Measurements from ENCODE around the gene ZNF207. TPM values are rescaled to one million over a fixed set of nuclear protein-coding genes. Genes with fewer than 3 reads are reported as not detected.
"Not testable (repeated sequence)": the region's sequence is repeated elsewhere in the genome, so short reads cannot be mapped to it uniquely, and the experiment has no call there.

ZNF207 gene
- total RNA-seq, 1 experiment from 2014 or later = 109 TPM

- no peak for DNase-seq
- peaks cover 93% of the 10 kb centered on the region for H3K36me3 ChIP-seq
- H3K4me3 ChIP-seq = no peak overlapping the region
- no peaks in the 10 kb centered on the region for H3K9me3 ChIP-seq
- no peaks in the 10 kb centered on the region for H3K27me3 ChIP-seq
Measured at GRCh38 chr17:32356378-32356743, 6.4 kb downstream of the ZNF207 start.

GRCh38 chr17:32356750-32357149 is 6.8 kb downstream of the ZNF207 start:
- Histone ChIP-seq H3K9me3 (no peaks in the 10 kb centered on the region), H3K27me3 (no peaks in the 10 kb centered on the region), H3K36me3 (peaks cover 93% of the 10 kb centered on the region), H3K4me3 (no peak overlapping the region)
- no peak for DNase-seq

- Histone ChIP-seq H3K9me3 (no peaks in the 10 kb centered on the region), H3K27me3 (no peaks in the 10 kb centered on the region), H3K4me3 (no peak overlapping the region), H3K36me3 (peaks cover 93% of the 10 kb centered on the region)
- DNase-seq = no peak
Measured at GRCh38 chr17:32357615-32358014, 7.7 kb downstream of the ZNF207 start.

GRCh38 chr17:32361270-32361669 is 11.3 kb downstream of the ZNF207 start:
- DNase-seq = no peak
- peaks cover 95% of the 10 kb centered on the region for H3K36me3 ChIP-seq

GRCh38 chr17:32370426-32370825 is 20.5 kb downstream of the ZNF207 start:
- H3K36me3 ChIP-seq = peaks cover 96% of the 10 kb centered on the region
- no peaks in the 10 kb centered on the region for H3K9me3 ChIP-seq
- no peak overlapping the region for H3K4me3 ChIP-seq
- no peaks in the 10 kb centered on the region for H3K27me3 ChIP-seq
- no peak for DNase-seq

More at GRCh38 chr17:32361270-32361669, 11.3 kb downstream of the ZNF207 start:
- Histone ChIP-seq H3K9me3 (no peaks in the 10 kb centered on the region), H3K4me3 (no peak overlapping the region), H3K27me3 (no peaks in the 10 kb centered on the region)

- Histone ChIP-seq H3K9me3 (no peaks in the 10 kb centered on the region), H3K36me3 (peaks cover 91% of the 10 kb centered on the region), H3K4me3 (no peak overlapping the region), H3K27me3 (no peaks in the 10 kb centered on the region)
- no peak for DNase-seq
Measured at GRCh38 chr17:32382526-32383223, 32.7 kb downstream of the ZNF207 start.

- Histone ChIP-seq H3K36me3 (peaks cover 87% of the 10 kb centered on the region), H3K27me3 (no peaks in the 10 kb centered on the region)
- DNase-seq = no peak
Measured at GRCh38 chr17:32383926-32384434, 34.0 kb downstream of the ZNF207 start.

GRCh38 chr17:32385121-32385520 is 35.2 kb downstream of the ZNF207 start:
- Histone ChIP-seq H3K9me3 (no peaks in the 10 kb centered on the region), H3K27me3 (no peaks in the 10 kb centered on the region), H3K36me3 (peaks cover 80% of the 10 kb centered on the region), H3K4me3 (no peak overlapping the region)
- no peak for DNase-seq

More at GRCh38 chr17:32383926-32384434, 34.0 kb downstream of the ZNF207 start:
- no peaks in the 10 kb centered on the region for H3K9me3 ChIP-seq
- no peak overlapping the region for H3K4me3 ChIP-seq

GRCh38 chr17:32385971-32386370 is 36.0 kb downstream of the ZNF207 start:
- Histone ChIP-seq H3K36me3 (peaks cover 75% of the 10 kb centered on the region), H3K4me3 (no peak overlapping the region), H3K9me3 (no peaks in the 10 kb centered on the region), H3K27me3 (no peaks in the 10 kb centered on the region)
- DNase-seq = no peak

GRCh38 chr17:32386844-32387243 is 36.9 kb downstream of the ZNF207 start:
- peaks cover 72% of the 10 kb centered on the region for H3K36me3 ChIP-seq
- H3K4me3 ChIP-seq = no peak overlapping the region
- no peak for DNase-seq
- H3K27me3 ChIP-seq = no peaks in the 10 kb centered on the region
- H3K9me3 ChIP-seq = no peaks in the 10 kb centered on the region

- not testable (repeated sequence) for H3K9me3 ChIP-seq, H3K27me3 ChIP-seq, H3K4me3 ChIP-seq, DNase-seq
- peaks cover 59% of the 10 kb centered on the region for H3K36me3 ChIP-seq
Measured at GRCh38 chr17:32388128-32388527, 38.2 kb downstream of the ZNF207 start.

- no peaks in the 10 kb centered on the region for H3K9me3 ChIP-seq
- no peak for DNase-seq
- no peak overlapping the region for H3K4me3 ChIP-seq
- peaks cover 56% of the 10 kb centered on the region for H3K36me3 ChIP-seq
- no peaks in the 10 kb centered on the region for H3K27me3 ChIP-seq
Measured at GRCh38 chr17:32388613-32389459, 38.9 kb downstream of the ZNF207 start.

- no peak for DNase-seq
- Histone ChIP-seq H3K27me3 (no peaks in the 10 kb centered on the region), H3K4me3 (no peak overlapping the region), H3K36me3 (peaks cover 24% of the 10 kb centered on the region), H3K9me3 (no peaks in the 10 kb centered on the region)
Measured at GRCh38 chr17:32393904-32394303, 43.9 kb downstream of the ZNF207 start.

- Histone ChIP-seq H3K36me3 (peaks cover 11% of the 10 kb centered on the region), H3K4me3 (no peak overlapping the region), H3K27me3 (no peaks in the 10 kb centered on the region), H3K9me3 (no peaks in the 10 kb centered on the region)
- DNase-seq = no peak
Measured at GRCh38 chr17:32396343-32396742, 46.4 kb downstream of the ZNF207 start.

- no peaks in the 10 kb centered on the region for H3K27me3 ChIP-seq
- H3K36me3 ChIP-seq = peaks cover 6% of the 10 kb centered on the region; the same call in 1 of the 2 replicates
- DNase-seq = no peak
- no peak overlapping the region for H3K4me3 ChIP-seq
- no peaks in the 10 kb centered on the region for H3K9me3 ChIP-seq
Measured at GRCh38 chr17:32398946-32399345, 49.0 kb downstream of the ZNF207 start.

GRCh38 chr17:32410085-32410484 is 60.1 kb downstream of the ZNF207 start:
- not testable (repeated sequence) for H3K4me3 ChIP-seq, DNase-seq, H3K27me3 ChIP-seq, H3K9me3 ChIP-seq
- H3K36me3 ChIP-seq = peaks cover 13% of the 10 kb centered on the region

GRCh38 chr17:32426894-32427293 is 76.9 kb downstream of the ZNF207 start:
- no peaks in the 10 kb centered on the region for H3K27me3 ChIP-seq

More at GRCh38 chr17:32426894-32427293, 76.9 kb downstream of the ZNF207 start:
- Histone ChIP-seq H3K9me3 (peaks cover 5% of the 10 kb centered on the region; the same call in 1 of the 2 replicates), H3K36me3 (no peaks in the 10 kb centered on the region), H3K4me3 (no peak overlapping the region)
- no peak for DNase-seq
